Endothelial cell of hepatic sinusoid (primary cell): ENCODE measurements around the gene CUL7.
"Not testable (repeated sequence)": the region's sequence is repeated elsewhere in the genome, so short reads cannot be mapped to it uniquely, and the experiment has no call there.

Source experiments
- in situ Hi-C: cut with HindIII; loops from 2 replicates; pipeline ENCODE4 v1.10.0; 2017; ENCODE audit warnings: low sequenced_read_pairs

Gene CUL7

GRCh38 chr6:43019152-43019551 lies 34.5 kb downstream of the CUL7 start:
- in situ Hi-C loops: no loop called here

- in situ Hi-C loops: no loop called here
Observed at GRCh38 chr6:43016943-43017334, 36.7 kb downstream of the CUL7 start.

- in situ Hi-C loops: no loop called here
Observed at GRCh38 chr6:43016176-43016942, 37.3 kb downstream of the CUL7 start.

GRCh38 chr6:43014434-43014909 lies 39.2 kb downstream of the CUL7 start:
- in situ Hi-C loops: no loop called here

- in situ Hi-C loops: no loop called here
Observed at GRCh38 chr6:43013843-43014433, 39.7 kb downstream of the CUL7 start, which contains the start of the genes KLHDC3 and MEA1. TSS of gene KLHDC3 (plus strand) at chr6:43014249. CDS start at chr6:43017193, 2,944 bp downstream. TSS of gene MEA1 (minus strand) at chr6:43013946. CDS start at chr6:43013813, 133 bp downstream.

GRCh38 chr6:43013097-43013842 lies 40.4 kb downstream of the CUL7 start:
- in situ Hi-C loops: no loop called here

GRCh38 chr6:43012364-43012763 lies 41.3 kb downstream of the CUL7 start:
- in situ Hi-C loops: no loop called here

GRCh38 chr6:43011207-43011606 lies 42.4 kb downstream of the CUL7 start:
- in situ Hi-C loops: no loop called here

- in situ Hi-C loops: no loop called here
Observed at GRCh38 chr6:43009124-43009523, 44.5 kb downstream of the CUL7 start.

GRCh38 chr6:43007126-43007525 lies 46.5 kb downstream of the CUL7 start:
- in situ Hi-C loops: no loop called here

- in situ Hi-C loops: no loop called here
Observed at GRCh38 chr6:43006251-43006650, 47.4 kb downstream of the CUL7 start.

- in situ Hi-C loops: no loop called here
Observed at GRCh38 chr6:43005844-43006243, 47.8 kb downstream of the CUL7 start.

- in situ Hi-C loops: no loop called here
Observed at GRCh38 chr6:43001843-43002242, 51.8 kb downstream of the CUL7 start.

GRCh38 chr6:42998205-42998604 lies 55.4 kb downstream of the CUL7 start:
- in situ Hi-C loops: not testable (repeated sequence)

GRCh38 chr6:42996513-42996912 lies 57.1 kb downstream of the CUL7 start:
- in situ Hi-C loops: no loop called here

GRCh38 chr6:42993445-42993844 lies 60.2 kb downstream of the CUL7 start:
- in situ Hi-C loops: no loop called here

- in situ Hi-C loops: no loop called here
Observed at GRCh38 chr6:42989923-42990322, 63.7 kb downstream of the CUL7 start.

- in situ Hi-C loops: no loop called here
Observed at GRCh38 chr6:42988486-42989020, 65.1 kb downstream of the CUL7 start.
